ENCODE data around the gene G6PD.

Gene G6PD

DNA sequence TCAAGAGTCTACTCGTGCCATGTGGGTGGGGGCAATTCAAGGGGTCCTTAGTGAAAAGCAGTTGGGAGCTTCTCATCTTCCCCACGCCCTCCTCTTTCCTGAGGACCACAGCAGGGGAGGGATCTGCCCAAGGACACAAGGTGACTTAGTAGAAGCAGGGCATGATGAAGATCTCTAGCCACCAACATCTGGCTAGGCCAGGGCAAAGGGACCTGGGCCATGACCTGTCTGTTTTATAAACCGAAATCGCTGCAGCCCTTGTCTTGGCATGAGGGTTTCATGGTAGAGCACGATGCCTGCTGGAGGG, 5.1 kb downstream of the G6PD start:
- TF ChIP-seq GATA2 (IDR thresholded peaks at IDR 0.05; ENCODE audit: low read depth, low read length), result no peak
- no peak for TF ChIP-seq GATA3 (IDR thresholded peaks at IDR 0.05; ENCODE audit: low read depth, low read length)

DNA sequence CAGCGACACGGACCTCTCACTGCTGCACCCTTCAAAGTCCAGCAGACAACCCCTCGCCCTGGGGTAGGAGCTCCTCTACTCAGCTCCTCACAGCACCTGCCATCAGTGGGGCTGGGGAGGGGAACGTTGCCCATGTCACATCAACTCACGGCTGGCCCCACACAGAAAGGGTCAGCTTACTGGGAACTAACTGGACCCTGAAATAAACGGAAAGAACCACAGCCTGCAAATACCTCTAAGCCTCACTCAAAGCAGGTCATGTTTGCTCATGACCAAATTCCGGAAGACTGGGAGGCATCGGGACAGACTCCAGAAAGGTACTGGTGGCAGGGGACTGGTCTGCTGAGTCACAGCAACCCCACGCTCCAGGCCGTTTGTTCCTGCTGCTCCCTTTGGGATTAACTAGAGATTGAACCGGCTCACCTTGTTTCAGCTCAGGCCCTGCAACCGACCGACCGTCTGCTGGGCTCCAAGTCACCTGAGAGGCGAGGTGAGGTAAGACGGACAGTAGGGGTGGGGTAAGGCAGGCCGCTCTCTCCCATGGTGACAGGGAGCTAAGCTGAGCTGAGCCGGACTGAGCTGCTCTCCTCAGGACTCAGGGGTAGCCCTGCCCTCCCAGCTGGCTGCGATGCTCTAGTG, 5.6 kb downstream of the G6PD start:
- TF ChIP-seq GATA2 (IDR thresholded peaks at IDR 0.05; ENCODE audit: low read depth, low read length) (no peak), GATA3 (IDR thresholded peaks at IDR 0.05; ENCODE audit: low read depth, low read length) (no peak)

DNA sequence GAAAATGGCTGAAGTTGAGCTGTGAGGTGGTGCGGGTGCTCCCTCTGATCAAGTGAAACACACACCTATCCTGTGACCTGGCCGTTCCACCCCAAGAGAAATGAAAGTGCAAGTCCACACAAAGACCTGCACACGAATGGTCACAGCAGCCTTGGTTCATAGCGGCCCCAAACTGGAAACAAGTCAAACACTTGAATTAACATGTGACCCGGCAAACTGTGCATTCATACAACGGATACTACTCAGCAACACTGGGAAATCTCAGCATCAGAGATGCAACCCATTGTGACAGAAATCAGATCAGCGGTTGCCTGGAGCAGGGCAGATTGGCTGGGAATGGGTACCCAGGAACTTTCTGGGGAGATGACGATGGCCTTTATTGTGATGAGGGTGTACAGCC, 7.6 kb downstream of the G6PD start:
- TF ChIP-seq GATA2 (IDR thresholded peaks at IDR 0.05; ENCODE audit: low read depth, low read length), result peak; percentile 73
- TF ChIP-seq GATA3 (IDR thresholded peaks at IDR 0.05; ENCODE audit: low read depth, low read length), result no peak

DNA sequence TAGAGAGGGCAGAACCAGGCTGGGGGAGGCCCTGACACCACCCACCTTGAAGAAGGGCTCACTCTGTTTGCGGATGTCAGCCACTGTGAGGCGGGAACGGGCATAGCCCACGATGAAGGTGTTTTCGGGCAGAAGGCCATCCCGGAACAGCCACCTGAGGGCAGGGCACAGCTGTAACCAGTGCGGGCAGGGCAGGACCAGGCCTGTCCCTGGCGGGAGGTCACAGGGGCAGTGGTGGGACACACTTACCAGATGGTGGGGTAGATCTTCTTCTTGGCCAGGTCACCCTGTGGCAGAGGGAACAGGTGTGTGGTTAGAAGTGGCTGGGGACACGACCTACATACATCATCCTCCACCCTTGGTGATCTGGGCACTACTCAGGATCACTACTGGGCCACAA, 10.8 kb downstream of the G6PD start:
- TF ChIP-seq GATA3 (IDR thresholded peaks at IDR 0.05; ENCODE audit: low read depth, low read length) (no peak), GATA2 (IDR thresholded peaks at IDR 0.05; ENCODE audit: low read depth, low read length) (no peak)

DNA sequence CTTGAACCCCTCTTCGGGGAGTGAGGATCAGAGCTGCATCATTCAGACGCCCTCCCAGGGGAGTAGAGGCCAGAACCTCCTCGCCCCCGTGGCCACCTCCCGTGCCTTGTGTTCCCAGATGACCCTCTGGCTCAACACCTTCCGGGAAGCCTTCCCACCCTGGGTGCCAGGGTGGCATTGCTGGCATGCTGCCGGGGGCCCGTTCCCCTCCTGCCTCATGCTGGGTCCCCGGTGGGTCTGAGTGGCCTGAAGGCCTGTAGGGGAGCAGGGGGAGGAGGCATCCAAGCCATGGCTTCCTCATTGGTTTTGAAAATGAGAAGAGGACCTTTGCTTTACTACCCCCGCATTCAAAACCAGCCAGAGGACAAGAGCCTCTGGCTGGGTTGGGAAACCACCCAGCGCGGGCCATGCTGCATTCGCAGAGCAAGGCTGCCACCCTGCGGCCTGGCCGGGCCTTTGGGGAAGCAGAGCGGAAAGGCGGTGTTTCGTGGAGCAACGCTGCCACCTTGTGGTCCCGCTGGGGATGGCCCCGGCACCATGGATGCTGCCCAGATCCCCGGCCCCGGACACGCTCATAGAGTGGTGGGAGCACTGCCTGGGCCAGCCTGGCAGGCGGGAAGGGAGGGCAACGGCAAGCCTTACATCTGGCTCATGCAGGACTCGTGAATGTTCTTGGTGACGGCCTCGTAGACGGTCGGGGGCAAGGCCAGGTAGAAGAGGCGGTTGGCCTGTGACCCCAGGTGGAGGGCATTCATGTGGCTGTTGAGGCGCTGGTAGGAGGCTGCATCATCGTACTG, 11.9 kb downstream of the G6PD start:
- TF ChIP-seq GATA3 (IDR thresholded peaks at IDR 0.05; ENCODE audit: low read depth, low read length), result no peak
- TF ChIP-seq GATA2 (IDR thresholded peaks at IDR 0.05; ENCODE audit: low read depth, low read length), result no peak

DNA sequence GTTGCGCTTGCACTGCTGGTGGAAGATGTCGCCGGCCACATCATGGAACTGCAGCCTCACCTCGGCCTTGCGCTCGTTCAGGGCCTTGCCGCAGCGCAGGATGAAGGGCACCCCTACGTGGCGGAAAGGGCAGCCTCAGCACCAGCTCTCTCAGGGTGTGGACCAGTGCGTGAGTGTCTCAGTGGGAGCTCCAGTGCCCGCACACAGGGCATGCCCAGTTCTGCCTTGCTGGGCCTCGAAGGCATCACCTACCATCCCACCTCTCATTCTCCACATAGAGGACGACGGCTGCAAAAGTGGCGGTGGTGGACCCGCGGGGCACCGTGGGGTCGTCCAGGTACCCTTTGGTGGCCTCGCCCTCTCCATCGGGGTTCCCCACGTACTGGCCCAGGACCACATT, 14.0 kb downstream of the G6PD start:
- no peak for TF ChIP-seq GATA3 (IDR thresholded peaks at IDR 0.05; ENCODE audit: low read depth, low read length)
- TF ChIP-seq GATA2 (IDR thresholded peaks at IDR 0.05; ENCODE audit: low read depth, low read length), result no peak

DNA sequence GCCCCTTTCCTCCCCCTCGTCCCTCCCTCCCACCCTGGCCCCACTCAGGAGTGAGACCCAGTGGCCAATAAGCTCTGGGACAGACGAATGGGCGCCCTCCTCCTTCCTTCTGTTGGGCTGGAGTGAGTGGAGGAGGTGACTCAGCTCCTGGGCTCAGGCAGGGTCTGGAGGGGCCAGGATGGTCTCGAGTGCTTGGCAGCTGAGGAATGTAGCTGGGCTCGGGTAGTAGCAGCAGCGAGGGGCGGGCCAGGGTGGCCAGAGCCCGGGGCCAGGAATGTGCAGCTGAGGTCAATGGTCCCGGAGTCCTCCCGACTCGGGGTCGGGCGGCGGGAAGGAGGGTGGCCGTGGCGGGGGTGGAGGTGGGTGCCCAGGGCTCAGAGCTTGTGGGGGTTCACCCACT, 15.0 kb downstream of the G6PD start:
- no peak for TF ChIP-seq GATA3 (IDR thresholded peaks at IDR 0.05; ENCODE audit: low read depth, low read length)
- no peak for TF ChIP-seq GATA2 (IDR thresholded peaks at IDR 0.05; ENCODE audit: low read depth, low read length)

DNA sequence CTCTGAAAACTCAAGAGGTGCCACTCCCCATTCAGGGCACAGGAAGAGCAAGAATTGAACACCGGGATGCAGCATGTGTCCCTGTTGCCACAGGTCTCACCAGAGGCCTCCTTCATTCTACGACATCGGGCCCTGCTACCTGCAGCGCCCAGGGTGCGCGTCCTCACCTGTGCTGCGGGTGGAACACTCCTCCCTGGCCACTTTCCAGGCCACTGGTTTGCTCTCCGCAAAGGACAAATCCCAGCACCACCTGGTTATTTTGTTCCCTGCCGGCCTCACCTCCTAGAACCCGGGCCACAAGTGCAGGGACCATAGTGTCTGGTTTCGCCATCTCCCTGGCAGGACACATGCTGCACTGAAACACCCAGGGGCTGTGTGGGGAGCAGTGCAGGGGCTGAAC, 16.4 kb downstream of the G6PD start:
- TF ChIP-seq GATA2 (IDR thresholded peaks at IDR 0.05; ENCODE audit: low read depth, low read length) (no peak), GATA3 (IDR thresholded peaks at IDR 0.05; ENCODE audit: low read depth, low read length) (no peak)

DNA sequence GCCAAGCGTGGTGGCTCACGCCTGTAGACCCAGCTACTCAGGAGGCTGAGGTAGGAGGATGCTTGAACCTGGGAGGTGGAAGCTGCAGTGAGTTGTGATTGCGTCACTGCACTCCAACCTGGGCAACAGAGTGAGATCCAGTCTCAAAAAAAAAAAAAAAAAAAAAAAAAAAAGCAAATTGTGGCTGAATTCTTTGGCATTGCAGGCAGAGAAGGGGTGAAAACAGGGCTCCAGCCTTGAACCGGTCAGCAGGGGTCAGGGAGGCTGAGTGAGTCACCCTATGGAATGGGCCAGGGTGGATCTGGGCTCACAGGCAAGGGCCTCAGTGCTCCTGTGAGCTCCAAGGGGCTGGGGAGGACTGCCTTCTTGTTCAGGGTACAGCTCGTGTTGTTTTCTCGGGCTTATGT, 17.4 kb downstream of the G6PD start:
- TF ChIP-seq GATA2 (IDR thresholded peaks at IDR 0.05; ENCODE audit: low read depth, low read length) (no peak), GATA3 (IDR thresholded peaks at IDR 0.05; ENCODE audit: low read depth, low read length) (no peak)

DNA sequence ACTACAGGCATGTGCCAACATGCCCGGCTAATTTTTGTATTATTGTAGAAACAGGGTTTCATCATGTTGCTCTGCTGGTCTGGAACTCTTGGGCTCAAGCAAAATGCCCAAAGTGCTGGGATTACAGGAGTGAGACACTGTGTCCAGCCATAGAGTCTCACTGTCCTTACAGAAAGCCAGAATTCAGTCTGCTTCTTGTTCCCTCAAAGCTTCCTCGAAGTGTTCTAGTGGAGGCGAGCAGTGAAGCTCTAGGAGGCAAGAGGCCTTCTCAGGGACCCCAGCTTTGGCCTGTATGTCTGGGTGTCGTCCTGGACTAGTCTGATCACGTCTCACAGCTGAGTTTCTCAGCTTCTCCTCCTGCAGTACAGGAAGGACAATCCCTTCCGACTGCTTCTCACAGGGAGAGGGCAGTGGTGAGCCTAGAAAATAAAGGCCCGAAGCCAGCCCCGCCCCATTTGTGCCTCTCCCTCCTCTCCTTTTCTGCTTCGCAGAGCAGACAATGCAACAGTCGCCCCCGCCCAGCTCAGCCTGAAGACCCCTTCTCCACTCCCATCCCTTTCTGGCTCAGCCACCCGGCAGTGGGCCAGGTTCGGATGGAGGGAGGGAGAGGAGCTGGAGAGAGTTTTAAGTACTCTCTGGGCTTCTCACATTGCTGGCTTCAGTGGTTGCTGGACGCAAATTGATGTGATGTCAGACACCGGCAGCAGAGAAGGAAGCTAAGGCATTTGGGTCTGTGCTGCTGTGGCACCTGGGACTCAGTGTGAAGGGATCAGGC, 19.6 kb downstream of the G6PD start:
- TF ChIP-seq GATA3 (IDR thresholded peaks at IDR 0.05; ENCODE audit: low read depth, low read length) (no peak), GATA2 (IDR thresholded peaks at IDR 0.05; ENCODE audit: low read depth, low read length) (no peak)

DNA sequence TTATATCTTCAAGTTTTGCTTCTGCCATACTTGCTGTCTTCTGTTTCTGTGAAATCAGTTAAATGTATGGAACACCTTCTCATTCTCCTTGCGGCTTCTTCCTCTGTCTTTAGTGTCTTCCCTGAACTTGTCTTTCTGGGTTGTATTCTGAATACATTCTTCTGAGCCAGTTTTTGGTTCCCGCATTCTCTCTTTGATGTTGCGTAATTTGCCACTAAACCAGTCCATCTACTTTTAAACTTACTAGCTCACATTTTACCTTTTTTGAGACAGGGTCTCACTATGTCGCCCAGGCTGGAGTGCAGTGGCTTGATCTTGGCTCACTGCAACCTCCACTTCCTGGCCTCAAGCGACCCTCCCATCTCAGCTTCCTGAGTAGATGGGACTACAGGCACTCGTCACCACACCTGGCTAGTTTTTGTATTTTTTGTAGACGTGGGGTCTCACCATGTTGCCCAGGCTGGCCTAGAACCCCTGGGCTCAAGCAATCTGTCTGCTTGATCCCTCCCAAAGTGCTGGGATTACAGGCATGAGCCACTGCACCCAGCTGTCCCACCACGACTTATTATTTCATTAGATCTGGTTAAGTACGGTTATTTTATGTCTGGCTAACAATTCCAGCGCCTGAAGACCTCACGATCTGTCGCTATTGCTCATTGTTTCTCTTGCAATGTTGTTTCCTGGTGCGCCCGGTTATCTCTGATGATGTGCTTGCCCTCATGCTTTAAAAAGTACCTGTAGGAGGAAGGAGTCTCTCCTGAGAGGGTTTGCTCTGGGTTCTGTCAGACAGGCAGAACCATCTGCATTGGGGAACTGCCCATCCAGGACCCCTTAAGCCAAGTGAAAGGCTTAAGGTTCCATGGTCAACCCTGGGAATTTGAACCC, 20.8 kb downstream of the G6PD start:
- TF ChIP-seq GATA3 (IDR thresholded peaks at IDR 0.05; ENCODE audit: low read depth, low read length) (no peak), GATA2 (IDR thresholded peaks at IDR 0.05; ENCODE audit: low read depth, low read length) (no peak)

DNA sequence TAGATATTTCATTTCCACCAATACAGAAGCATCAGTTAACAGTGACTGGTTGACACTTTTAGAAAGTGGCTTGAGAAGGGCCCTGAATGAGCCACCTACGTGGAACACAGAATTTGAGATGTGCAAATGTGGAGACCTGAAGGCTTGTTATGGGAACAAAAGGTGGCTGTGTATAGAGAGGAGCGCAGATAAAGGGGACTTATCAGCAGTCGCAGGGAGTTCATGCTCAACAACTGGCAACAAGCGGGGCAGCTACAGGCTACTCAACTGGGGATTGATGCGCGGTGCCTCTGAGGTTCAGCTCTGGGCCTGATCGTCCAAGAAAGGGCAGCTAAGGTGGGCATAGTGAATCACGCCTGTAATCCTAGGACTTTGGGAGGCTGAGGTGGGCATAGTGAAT, 27.3 kb downstream of the G6PD start:
- no peak for TF ChIP-seq GATA2 (IDR thresholded peaks at IDR 0.05; ENCODE audit: low read depth, low read length)
- no peak for TF ChIP-seq GATA3 (IDR thresholded peaks at IDR 0.05; ENCODE audit: low read depth, low read length)

DNA sequence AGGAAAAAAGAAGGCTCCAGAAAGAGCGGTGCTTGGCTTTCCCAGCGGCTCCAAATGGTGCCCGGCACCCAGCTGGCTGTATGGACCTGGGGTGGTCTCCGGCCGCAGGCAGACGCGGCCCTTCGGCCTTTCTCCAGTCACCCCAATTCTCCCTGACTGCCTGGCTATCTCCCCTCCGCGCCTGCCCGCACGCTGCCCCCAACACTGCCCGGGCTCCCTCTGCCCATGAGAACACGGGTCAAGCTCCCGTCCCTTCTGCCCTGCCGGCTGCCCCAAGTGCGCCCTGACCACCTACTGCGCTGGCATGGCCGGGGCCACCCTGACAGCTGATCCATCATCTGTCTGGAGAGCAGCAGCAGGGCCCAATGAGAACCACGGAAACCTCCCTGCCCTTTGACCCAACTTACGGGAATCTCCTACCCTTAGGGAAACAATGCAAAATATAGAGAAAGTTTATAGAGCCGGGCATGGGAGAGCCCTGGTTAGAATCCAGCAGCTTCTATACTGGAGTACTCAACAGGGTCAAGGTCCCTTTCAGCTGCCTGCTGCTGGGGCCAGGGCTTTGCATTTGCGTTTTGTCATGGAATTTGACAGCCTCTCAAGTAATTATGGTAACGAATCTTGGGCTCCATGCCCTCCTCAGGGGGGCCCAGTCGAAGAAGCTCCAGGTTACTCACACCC, 29.4 kb downstream of the G6PD start:
- no peak for TF ChIP-seq GATA2 (IDR thresholded peaks at IDR 0.05; ENCODE audit: low read depth, low read length)

Data from SH-SY5Y (cell line).